Loucy (cell line): ENCODE data around the gene LUC7L2.

Experiments
- EZH2phosphoT487 ChIP-seq: fragments of 200-600 bp; IDR thresholded peaks from 2 replicates; pipeline ENCODE4 v1.6.1; 2018; ENCODE audit warnings: antibody characterized with exemption, mild to moderate bottlenecking, moderate library complexity, borderline replicate concordance
- TF ChIP-seq, protein P1 (sequence below): fragments of 200-600 bp; sonication (generic); conservative IDR thresholded peaks from 2 replicates; pipeline ENCODE4 v1.5.1; 2014; ENCODE audit warnings: mild to moderate bottlenecking, antibody characterized with exemption, low read length

DNA sequence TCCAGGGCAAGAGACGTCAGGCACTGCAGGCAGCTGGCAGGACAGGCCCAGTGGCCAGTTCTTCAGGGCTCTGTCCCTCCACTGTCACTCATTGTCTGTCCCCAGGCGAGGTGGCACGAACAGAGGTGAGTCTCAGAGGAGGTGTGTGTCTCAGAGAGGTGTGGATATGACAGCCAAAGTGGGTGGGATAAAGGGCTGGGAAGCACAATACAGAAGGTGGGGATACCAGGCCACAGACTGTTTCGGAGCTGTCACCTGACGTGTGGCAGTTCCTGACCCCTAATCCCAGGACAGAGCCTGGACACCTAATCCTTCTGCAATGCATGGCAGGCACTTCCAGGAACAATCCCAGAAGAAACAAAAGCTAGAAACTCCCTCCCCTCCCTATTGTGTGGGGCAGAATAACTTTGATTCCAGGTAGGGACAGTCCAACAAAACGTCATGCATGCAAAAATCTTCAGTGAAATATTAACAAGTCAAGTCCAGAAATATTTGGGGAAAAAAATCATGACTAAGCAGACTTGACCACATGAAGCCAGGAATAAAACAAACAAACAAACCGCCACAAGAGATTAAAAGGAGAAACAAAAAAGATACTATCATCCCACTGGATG is 112.2 kb downstream of the LUC7L2 start:
- TF ChIP-seq, protein P1, sequence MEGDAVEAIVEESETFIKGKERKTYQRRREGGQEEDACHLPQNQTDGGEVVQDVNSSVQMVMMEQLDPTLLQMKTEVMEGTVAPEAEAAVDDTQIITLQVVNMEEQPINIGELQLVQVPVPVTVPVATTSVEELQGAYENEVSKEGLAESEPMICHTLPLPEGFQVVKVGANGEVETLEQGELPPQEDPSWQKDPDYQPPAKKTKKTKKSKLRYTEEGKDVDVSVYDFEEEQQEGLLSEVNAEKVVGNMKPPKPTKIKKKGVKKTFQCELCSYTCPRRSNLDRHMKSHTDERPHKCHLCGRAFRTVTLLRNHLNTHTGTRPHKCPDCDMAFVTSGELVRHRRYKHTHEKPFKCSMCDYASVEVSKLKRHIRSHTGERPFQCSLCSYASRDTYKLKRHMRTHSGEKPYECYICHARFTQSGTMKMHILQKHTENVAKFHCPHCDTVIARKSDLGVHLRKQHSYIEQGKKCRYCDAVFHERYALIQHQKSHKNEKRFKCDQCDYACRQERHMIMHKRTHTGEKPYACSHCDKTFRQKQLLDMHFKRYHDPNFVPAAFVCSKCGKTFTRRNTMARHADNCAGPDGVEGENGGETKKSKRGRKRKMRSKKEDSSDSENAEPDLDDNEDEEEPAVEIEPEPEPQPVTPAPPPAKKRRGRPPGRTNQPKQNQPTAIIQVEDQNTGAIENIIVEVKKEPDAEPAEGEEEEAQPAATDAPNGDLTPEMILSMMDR, result no peak
- TF ChIP-seq EZH2phosphoT487, result no peak
